Keratinocyte (primary cell): Measurements from ENCODE around the gene SORL1. TPM values are rescaled to one million over a fixed set of nuclear protein-coding genes. Genes with fewer than 3 reads are reported as not detected.

ENCODE experiments used
- DNase-seq: peaks from one replicate; pipeline ENCODE4 v3.0.0-alpha.2; 2011; ENCODE audit warnings: low read depth, missing footprints, low spot score
- FAIRE-seq: peaks from 2 replicates; lab custom pipeline; 2011; peaks lifted over from hg19 to GRCh38; lab: Jason Lieb, UNC
- H2AFZ ChIP-seq: 2 replicates; pipeline ENCODE4 v1.6.0; 2012; ENCODE audit warnings: low read length, control low read depth, inconsistent platforms; ENCODE audit not compliant: control insufficient read depth
- H3K27ac ChIP-seq: 2 replicates; pipeline ENCODE4 v1.5.1; 2011; ENCODE audit warnings: low read length; ENCODE audit not compliant: control insufficient read depth, insufficient read depth
- H3K27me3 ChIP-seq: 3 replicates; pipeline ENCODE4 v1.6.0; 2011; ENCODE audit warnings: low read length; ENCODE audit not compliant: control insufficient read depth, insufficient read depth; ENCODE audit errors: extremely low read depth
- H3K36me3 ChIP-seq, 2 experiments: 2 replicates in 1 of 2; 3 replicates in 1 of 2; pipeline ENCODE4 v1.5.1; 2011; ENCODE audit warnings: low read length in 2 of 2, mild to moderate bottlenecking in 1 of 2; ENCODE audit not compliant: control insufficient read depth in 2 of 2, insufficient read depth in 2 of 2; ENCODE audit errors: extremely low read depth in 1 of 2
- H3K4me1 ChIP-seq: 3 replicates; pipeline ENCODE4 v1.5.1; 2011; ENCODE audit warnings: low read length; ENCODE audit not compliant: control insufficient read depth, insufficient read depth; ENCODE audit errors: extremely low read depth
- H3K4me2 ChIP-seq: 3 replicates; pipeline ENCODE4 v1.6.0; 2011; ENCODE audit warnings: low read depth, low read length; ENCODE audit not compliant: control insufficient read depth, insufficient read depth; ENCODE audit errors: extremely low read depth
- H3K4me3 ChIP-seq, 3 experiments: fragments of 200-600 bp in 1 of 3; sonication (generic) in 1 of 3; 2 replicates in 2 of 3; 3 replicates in 1 of 3; pipeline ENCODE4 v1.5.1; 2011 to 2016; ENCODE audit warnings: low read length in 3 of 3, mild to moderate bottlenecking in 3 of 3, control low read depth in 2 of 3, inconsistent platforms in 1 of 3, low read depth in 1 of 3, mixed read lengths in 1 of 3, mixed run types in 1 of 3, moderate library complexity in 1 of 3; ENCODE audit not compliant: control insufficient read depth in 2 of 3, insufficient read depth in 2 of 3; ENCODE audit errors: extremely low read depth in 1 of 3
- H3K79me2 ChIP-seq: 2 replicates; pipeline ENCODE4 v1.6.0; 2012; ENCODE audit warnings: low read length; ENCODE audit not compliant: control insufficient read depth, insufficient read depth
- H3K9ac ChIP-seq: 3 replicates; pipeline ENCODE4 v1.6.0; 2011; ENCODE audit warnings: low read length; ENCODE audit not compliant: control insufficient read depth, insufficient read depth; ENCODE audit errors: extremely low read depth
- H3K9me1 ChIP-seq: 3 replicates; pipeline ENCODE4 v1.6.0; 2011; ENCODE audit warnings: low read length; ENCODE audit not compliant: control insufficient read depth, insufficient read depth; ENCODE audit errors: extremely low read depth
- H3K9me3 ChIP-seq: 2 replicates; pipeline ENCODE4 v1.5.1; 2012; ENCODE audit warnings: low read depth, low read length; ENCODE audit not compliant: control insufficient read depth
- H4K20me1 ChIP-seq: 3 replicates; pipeline ENCODE4 v1.6.0; 2011; ENCODE audit warnings: low read length; ENCODE audit not compliant: control insufficient read depth, insufficient read depth; ENCODE audit errors: extremely low read depth
- EZH2 ChIP-seq: IDR thresholded peaks from one replicate; pipeline ENCODE4 v1.6.1; 2012; ENCODE audit warnings: inconsistent platforms, mild to moderate bottlenecking, low read length, moderate library complexity
- dilution Hi-C: fragments of 300-500 bp; cut with MboI; formaldehyde crosslinking; loops from one replicate; pipeline ENCODE4 v1.7.0; 2020; ENCODE audit warnings: low sequenced_read_pairs; ENCODE audit not compliant: extremely low pct_ligation_motif_present
- polyA plus RNA-seq, 5 experiments: library from polyadenylated mRNA; depleted of rRNA in 3 of 5; stranded (reverse) in 3 of 5; stranded (forward) in 1 of 5; unstranded in 1 of 5; fragments of >200 nt; gene quantifications; 1 replicate in 1 of 5; 2 replicates in 3 of 5; 3 replicates in 1 of 5; pipeline versions ENCODE4 v1.2.1 to v1.2.3, GENCODE V29; 2011 to 2012; ENCODE audit warnings: missing spikeins in 2 of 5, low read depth in 1 of 5, low replicate concordance in 1 of 5
- TF ChIP-seq, protein P1 (sequence below), 3 experiments: IDR thresholded peaks in 1 of 3; conservative IDR thresholded peaks in 1 of 3; optimal IDR thresholded peaks in 1 of 3; 2 replicates in 2 of 3; 3 replicates in 1 of 3; pipeline versions ENCODE3 to v1.5.1; 2011; ENCODE audit warnings: low read length in 3 of 3, mild to moderate bottlenecking in 3 of 3, moderate library complexity in 2 of 3, control low read depth in 1 of 3, inconsistent platforms in 1 of 3; ENCODE audit not compliant: insufficient read depth in 2 of 3; ENCODE audit errors: extremely low read depth in 1 of 3

The SORL1 gene
- polyA plus RNA-seq, 1 donor (not counting 4 experiments of a cell fraction or from before 2014, with no cell fraction given) = 38.9 TPM

DNA sequence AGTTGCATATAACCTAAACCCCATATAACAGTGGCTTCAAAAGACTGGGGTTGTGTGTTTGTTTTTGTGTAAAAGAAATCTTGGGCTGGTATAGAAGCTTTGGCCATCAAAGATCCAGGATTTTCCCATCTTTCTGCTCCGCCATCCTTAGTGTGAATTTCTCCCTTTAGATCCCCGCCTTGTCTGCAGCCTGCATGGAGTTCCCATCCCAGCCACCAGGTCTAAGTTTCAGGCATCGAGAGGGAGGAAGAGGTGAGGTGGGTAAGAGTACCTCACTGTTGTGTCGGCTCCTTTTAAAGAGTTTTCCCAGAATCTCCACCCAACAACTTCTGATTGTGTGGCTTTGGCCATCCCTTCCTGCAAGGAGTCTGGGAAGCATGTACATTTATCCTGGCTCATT lies 196.2 kb downstream of the SORL1 start:
- Histone ChIP-seq H3K27me3 (no peaks in the 10 kb centered on the region), H3K4me1 (no peaks in the 10 kb centered on the region), H2AFZ (no peak overlapping the region), H3K4me3 (no peak overlapping the region), H3K36me3 (no peaks in the 10 kb centered on the region), H3K9me3 (no peaks in the 10 kb centered on the region), H3K27ac (no peak overlapping the region), H3K4me2 (no peak overlapping the region), H3K9me1 (peaks cover 2% of the 10 kb centered on the region), H4K20me1 (no peaks in the 10 kb centered on the region), H3K9ac (no peak overlapping the region), H3K79me2 (no peaks in the 10 kb centered on the region)
- dilution Hi-C loops = no loop called here
- FAIRE-seq = no peak
- TF ChIP-seq, protein P1, sequence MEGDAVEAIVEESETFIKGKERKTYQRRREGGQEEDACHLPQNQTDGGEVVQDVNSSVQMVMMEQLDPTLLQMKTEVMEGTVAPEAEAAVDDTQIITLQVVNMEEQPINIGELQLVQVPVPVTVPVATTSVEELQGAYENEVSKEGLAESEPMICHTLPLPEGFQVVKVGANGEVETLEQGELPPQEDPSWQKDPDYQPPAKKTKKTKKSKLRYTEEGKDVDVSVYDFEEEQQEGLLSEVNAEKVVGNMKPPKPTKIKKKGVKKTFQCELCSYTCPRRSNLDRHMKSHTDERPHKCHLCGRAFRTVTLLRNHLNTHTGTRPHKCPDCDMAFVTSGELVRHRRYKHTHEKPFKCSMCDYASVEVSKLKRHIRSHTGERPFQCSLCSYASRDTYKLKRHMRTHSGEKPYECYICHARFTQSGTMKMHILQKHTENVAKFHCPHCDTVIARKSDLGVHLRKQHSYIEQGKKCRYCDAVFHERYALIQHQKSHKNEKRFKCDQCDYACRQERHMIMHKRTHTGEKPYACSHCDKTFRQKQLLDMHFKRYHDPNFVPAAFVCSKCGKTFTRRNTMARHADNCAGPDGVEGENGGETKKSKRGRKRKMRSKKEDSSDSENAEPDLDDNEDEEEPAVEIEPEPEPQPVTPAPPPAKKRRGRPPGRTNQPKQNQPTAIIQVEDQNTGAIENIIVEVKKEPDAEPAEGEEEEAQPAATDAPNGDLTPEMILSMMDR (optimal IDR thresholded peaks at IDR 0.05 in 1 of 3, IDR thresholded peaks at IDR 0.05 in 1 of 3, conservative IDR thresholded peaks at IDR 0.05 in 1 of 3; ENCODE audit: extremely low read depth in 1 of 3, insufficient read depth in 2 of 3, low read length in 3 of 3) = peak in 1 of 3 experiments; percentile 17
- no peak for TF ChIP-seq EZH2
- no peak for DNase-seq

- Histone ChIP-seq H3K79me2 (no peaks in the 10 kb centered on the region), H3K9me1 (peaks cover 2% of the 10 kb centered on the region), H2AFZ (no peak overlapping the region), H3K27ac (no peak overlapping the region), H3K4me1 (peaks cover 7% of the 10 kb centered on the region), H4K20me1 (no peaks in the 10 kb centered on the region), H3K27me3 (no peaks in the 10 kb centered on the region), H3K36me3 (no peaks in the 10 kb centered on the region), H3K4me3 (no peak overlapping the region), H3K9ac (no peak overlapping the region), H3K9me3 (no peaks in the 10 kb centered on the region), H3K4me2 (no peak overlapping the region)
- dilution Hi-C loops = no loop called here
- DNase-seq (no peak), FAIRE-seq (no peak)
- TF ChIP-seq, protein P1 (optimal IDR thresholded peaks at IDR 0.05 in 1 of 3, IDR thresholded peaks at IDR 0.05 in 1 of 3, conservative IDR thresholded peaks at IDR 0.05 in 1 of 3; ENCODE audit: extremely low read depth in 1 of 3, insufficient read depth in 2 of 3, low read length in 3 of 3) = no peak
- no peak for TF ChIP-seq EZH2
These were observed 197.7 kb downstream of the SORL1 start for GRCh38 chr11:121649798-121650197.
